Cardiac muscle cell (in vitro differentiated cells and primary cell): Measurements from ENCODE around the gene PPP6C. TPM values are rescaled to one million over a fixed set of nuclear protein-coding genes. Genes with fewer than 3 reads are reported as not detected.
"Not testable (repeated sequence)": the region's sequence is repeated elsewhere in the genome, so short reads cannot be mapped to it uniquely, and the experiment has no call there.

Experiments
- DNase-seq, 2 donors: peaks; one replicate each; pipeline versions ENCODE4 v3.0.0 to v3.0.0-alpha.2; 2010 to 2017; ENCODE audit warnings: low read depth in 1 of 2, low spot score in 1 of 2
- H3K27ac ChIP-seq: fragments of 200-600 bp; sonication (generic); 2 replicates; pipeline ENCODE4 v1.5.1; 2016
- H3K27me3 ChIP-seq: fragments of 200-600 bp; sonication (generic); 2 replicates; pipeline ENCODE4 v1.6.0; 2016; ENCODE audit warnings: control low read depth
- H3K36me3 ChIP-seq: fragments of 200-600 bp; sonication (generic); 2 replicates; pipeline ENCODE4 v1.5.1; 2016; ENCODE audit warnings: control low read depth
- H3K4me1 ChIP-seq: fragments of 200-600 bp; sonication (generic); 2 replicates; pipeline ENCODE4 v1.8.1; 2017; ENCODE audit warnings: low read depth, mild to moderate bottlenecking, mixed run types
- H3K4me3 ChIP-seq: fragments of 200-600 bp; sonication (generic); 2 replicates; pipeline ENCODE4 v1.5.1; 2016; ENCODE audit warnings: mild to moderate bottlenecking
- H3K9me3 ChIP-seq: fragments of 200-600 bp; sonication (generic); 2 replicates; pipeline ENCODE4 v1.5.1; 2017; ENCODE audit warnings: low read depth, mild to moderate bottlenecking, control low read depth
- polyA plus RNA-seq: library from polyadenylated mRNA; unstranded; fragments of >200 nt; fragmentation: Nextera tagmentation; extraction: Ambion mirVana; gene quantifications from 2 replicates; pipeline ENCODE4 v1.2.1, GENCODE V29; 2016
- total RNA-seq: library from RNA; depleted of rRNA; stranded (reverse); fragments of >200 nt; gene quantifications from 2 replicates; pipeline ENCODE4 v1.2.3, GENCODE V29; 2016
- TF ChIP-seq, protein P1 (sequence below): IDR thresholded peaks from 2 replicates; pipeline ENCODE4 v1.5.1; 2012; ENCODE audit warnings: low read depth, mild to moderate bottlenecking, low read length

The PPP6C gene
- total and polyA plus RNA-seq, 2 experiments from 2014 or later = 16.3 to 16.5 TPM

DNA sequence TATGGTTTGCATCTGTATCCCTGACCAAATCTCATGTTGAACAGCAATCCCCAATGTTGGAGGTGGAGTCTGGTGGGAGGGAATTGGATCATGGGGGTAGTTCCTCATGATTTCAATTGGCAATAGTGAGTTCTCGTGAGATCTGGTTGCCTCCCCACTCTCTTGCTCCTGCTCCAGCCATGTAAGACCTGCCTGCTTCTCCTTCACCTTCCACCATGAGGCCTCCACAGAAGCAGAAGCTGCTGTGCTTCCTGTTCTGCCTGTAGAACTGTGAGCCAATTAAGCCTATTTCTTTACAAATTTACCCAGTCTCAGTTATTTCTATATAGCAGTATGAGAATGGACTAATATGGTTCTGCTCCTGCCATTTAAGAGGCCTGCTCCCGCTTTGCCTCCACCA, 79.1 kb downstream of the PPP6C start:
- Histone ChIP-seq H3K27ac (no peak overlapping the region), H3K27me3 (no peaks in the 10 kb centered on the region), H3K9me3 (no peaks in the 10 kb centered on the region), H3K4me3 (no peak overlapping the region), H3K36me3 (no peaks in the 10 kb centered on the region), H3K4me1 (no peaks in the 10 kb centered on the region)
- TF ChIP-seq, protein P1, sequence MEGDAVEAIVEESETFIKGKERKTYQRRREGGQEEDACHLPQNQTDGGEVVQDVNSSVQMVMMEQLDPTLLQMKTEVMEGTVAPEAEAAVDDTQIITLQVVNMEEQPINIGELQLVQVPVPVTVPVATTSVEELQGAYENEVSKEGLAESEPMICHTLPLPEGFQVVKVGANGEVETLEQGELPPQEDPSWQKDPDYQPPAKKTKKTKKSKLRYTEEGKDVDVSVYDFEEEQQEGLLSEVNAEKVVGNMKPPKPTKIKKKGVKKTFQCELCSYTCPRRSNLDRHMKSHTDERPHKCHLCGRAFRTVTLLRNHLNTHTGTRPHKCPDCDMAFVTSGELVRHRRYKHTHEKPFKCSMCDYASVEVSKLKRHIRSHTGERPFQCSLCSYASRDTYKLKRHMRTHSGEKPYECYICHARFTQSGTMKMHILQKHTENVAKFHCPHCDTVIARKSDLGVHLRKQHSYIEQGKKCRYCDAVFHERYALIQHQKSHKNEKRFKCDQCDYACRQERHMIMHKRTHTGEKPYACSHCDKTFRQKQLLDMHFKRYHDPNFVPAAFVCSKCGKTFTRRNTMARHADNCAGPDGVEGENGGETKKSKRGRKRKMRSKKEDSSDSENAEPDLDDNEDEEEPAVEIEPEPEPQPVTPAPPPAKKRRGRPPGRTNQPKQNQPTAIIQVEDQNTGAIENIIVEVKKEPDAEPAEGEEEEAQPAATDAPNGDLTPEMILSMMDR = no peak
- DNase-seq = no peak

DNA sequence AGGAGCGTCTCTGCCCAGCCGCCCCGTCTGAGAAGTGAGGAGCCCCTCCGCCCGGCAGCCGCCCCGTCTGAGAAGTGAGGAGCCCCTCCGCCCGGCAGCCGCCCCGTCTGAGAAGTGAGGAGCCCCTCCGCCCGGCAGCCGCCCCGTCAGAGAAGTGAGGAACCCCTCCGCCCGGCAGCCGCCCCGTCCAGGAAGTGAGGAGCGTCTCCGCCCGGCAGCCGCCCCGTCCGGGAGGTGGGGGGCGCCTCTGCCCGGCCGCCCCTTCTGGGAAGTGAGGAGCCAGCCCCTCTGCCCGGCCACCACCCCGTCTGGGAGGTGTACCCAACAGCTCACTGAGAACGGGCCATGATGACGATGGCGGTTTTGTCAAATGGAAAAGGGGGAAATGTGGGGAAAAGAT, 81.1 kb downstream of the PPP6C start:
- H3K36me3 ChIP-seq, DNase-seq, H3K27ac ChIP-seq, H3K9me3 ChIP-seq, H3K27me3 ChIP-seq, H3K4me3 ChIP-seq, H3K4me1 ChIP-seq: not testable (repeated sequence)

DNA sequence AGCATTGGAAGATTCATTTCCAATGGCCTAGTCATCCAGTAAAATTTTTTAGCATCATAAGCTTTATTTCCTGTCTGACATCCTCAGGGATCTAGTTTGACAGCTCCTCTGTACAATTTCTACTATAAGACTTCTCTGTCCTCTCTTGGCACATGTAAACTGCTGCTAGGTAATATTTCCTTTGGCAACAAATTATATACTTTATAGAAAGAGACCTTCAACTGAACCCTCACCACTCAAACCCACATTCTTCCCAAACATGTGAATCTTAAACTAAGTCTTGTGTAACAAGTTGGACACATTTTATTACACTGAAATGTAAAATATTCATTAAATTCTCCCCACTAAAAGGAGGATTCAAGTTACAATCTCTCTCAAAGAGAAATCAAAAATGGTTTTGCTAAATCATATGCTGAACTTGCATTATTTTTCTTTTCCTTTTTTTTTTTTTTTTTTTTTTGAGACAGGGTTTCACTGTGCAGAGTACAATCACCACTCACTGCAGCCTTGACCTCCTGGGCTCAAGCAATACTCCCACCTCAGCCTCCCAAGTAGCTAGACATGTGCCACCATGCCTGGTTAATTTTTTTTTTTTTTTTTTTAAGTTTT, 83.2 kb downstream of the PPP6C start:
- peak in 1 of 2 donors; percentile 64 for DNase-seq
- H3K27ac ChIP-seq = no peak overlapping the region
- H3K27me3 ChIP-seq = no peaks in the 10 kb centered on the region
- TF ChIP-seq, protein P1 = no peak
- no peak overlapping the region for H3K4me3 ChIP-seq
- H3K36me3 ChIP-seq = no peaks in the 10 kb centered on the region
- no peaks in the 10 kb centered on the region for H3K9me3 ChIP-seq
- peaks cover 8% of the 10 kb centered on the region for H3K4me1 ChIP-seq

DNA sequence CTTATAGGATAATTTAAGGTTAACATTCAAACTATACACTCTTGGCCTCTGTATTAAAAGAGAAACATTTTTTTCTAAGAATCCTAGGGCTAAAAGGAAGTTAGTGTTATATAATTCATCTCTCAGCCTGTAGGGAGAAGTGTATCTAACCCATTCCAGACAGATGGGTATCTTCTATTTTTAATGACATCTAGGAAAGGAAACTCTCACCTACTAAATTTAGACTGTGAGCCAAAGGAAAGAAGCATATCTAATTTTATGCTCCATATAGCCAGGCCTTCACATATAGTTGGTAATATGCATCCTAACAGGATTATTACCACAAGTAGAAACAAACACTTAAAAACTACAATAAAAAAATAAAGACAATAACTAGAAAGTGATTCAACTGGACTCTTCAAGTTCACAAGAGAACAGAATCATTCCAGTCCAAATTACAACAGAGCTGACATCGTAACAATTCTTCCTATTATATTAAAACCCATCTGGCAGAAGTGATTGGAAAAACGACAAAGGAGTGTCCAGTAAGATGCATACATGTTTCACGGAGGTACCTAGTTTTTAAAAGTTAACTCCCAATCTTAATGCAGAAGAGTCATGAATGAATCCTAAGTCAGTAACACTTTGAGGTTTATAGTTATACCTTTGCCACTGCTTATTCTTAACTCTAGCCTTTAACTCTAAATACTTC, 85.7 kb downstream of the PPP6C start:
- Histone ChIP-seq H3K36me3 (no peaks in the 10 kb centered on the region), H3K4me1 (peaks cover 8% of the 10 kb centered on the region), H3K27me3 (no peaks in the 10 kb centered on the region), H3K27ac (no peak overlapping the region), H3K9me3 (no peaks in the 10 kb centered on the region), H3K4me3 (no peak overlapping the region)
- DNase-seq = no peak
- TF ChIP-seq, protein P1 = no peak

DNA sequence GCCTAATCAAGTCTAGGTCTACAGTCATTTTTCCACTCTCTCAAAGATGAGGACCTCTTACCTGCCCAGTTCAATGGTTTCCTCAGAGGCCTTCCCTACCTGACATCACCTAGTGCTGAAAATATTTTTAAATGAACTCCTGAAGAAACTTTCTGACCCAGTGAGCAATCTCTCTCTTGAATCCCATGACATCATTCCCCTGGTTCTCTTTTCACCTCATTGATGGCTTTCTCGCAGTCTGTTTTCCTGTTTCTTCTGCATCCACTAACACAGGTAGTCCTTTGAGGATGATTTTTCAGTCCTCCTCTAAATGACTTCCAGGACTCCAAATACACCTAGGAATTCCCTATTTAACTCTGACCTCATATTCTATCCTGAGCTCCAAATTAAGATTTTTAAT, 86.6 kb downstream of the PPP6C start:
- H3K27me3 ChIP-seq = no peaks in the 10 kb centered on the region
- DNase-seq = no peak
- H3K27ac ChIP-seq = no peak overlapping the region
- TF ChIP-seq, protein P1 = no peak
- H3K9me3 ChIP-seq = no peaks in the 10 kb centered on the region
- no peaks in the 10 kb centered on the region for H3K36me3 ChIP-seq
- no peak overlapping the region for H3K4me3 ChIP-seq
- peaks cover 8% of the 10 kb centered on the region for H3K4me1 ChIP-seq

DNA sequence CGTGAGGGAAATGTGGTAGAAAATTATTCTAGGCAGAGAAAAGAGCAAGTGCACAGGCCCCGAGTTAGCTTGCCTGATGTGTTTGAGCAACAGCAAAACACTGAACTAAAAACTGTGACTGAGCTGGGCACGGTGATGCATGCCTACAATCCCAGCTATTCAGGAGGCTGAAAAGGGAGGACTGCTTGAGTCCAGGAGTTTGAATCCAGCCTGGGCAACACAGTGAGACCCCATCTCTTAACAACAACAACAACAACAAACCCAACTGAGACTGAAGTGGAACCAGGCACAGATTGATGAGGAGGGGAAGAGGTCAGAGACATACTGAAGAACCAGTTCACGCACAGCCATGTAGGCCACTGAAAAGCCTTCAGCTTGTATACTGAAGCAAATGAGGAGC, 88.8 kb downstream of the PPP6C start:
- H3K9me3 ChIP-seq = no peaks in the 10 kb centered on the region
- no peak for DNase-seq
- no peaks in the 10 kb centered on the region for H3K27me3 ChIP-seq
- TF ChIP-seq, protein P1 = no peak
- H3K4me1 ChIP-seq = peaks cover 8% of the 10 kb centered on the region
- no peak overlapping the region for H3K4me3 ChIP-seq
- H3K27ac ChIP-seq = peak overlapping the region; percentile 5
- no peaks in the 10 kb centered on the region for H3K36me3 ChIP-seq
